CD4-positive, alpha-beta T cell treated with Interleukin-21 for 1 hour (primary cell): ENCODE data around the gene SPRED2.
A peak's percentile ranks its signal among the peaks of the same experiment; 100 is the strongest.
"Not testable (repeated sequence)": the region's sequence is repeated elsewhere in the genome, so short reads cannot be mapped to it uniquely, and the experiment has no call there.

Source experiments
- DNase-seq: peaks from one replicate; pipeline ENCODE4 v3.0.0-alpha.2; 2020

The SPRED2 gene

GRCh38 chr2:65334714-65335113, 97.7 kb downstream of the SPRED2 start:
- DNase-seq = no peak

GRCh38 chr2:65331336-65332025, 100.9 kb downstream of the SPRED2 start:
- no peak for DNase-seq

GRCh38 chr2:65329525-65329924, 102.9 kb downstream of the SPRED2 start:
- DNase-seq = no peak

- no peak for DNase-seq
Observed at GRCh38 chr2:65326276-65326675, 106.1 kb downstream of the SPRED2 start.

GRCh38 chr2:65325066-65325465, 107.3 kb downstream of the SPRED2 start:
- DNase-seq = no peak

GRCh38 chr2:65320946-65321345, 111.5 kb downstream of the SPRED2 start:
- DNase-seq = no peak

- DNase-seq = peak; percentile 6
Observed at GRCh38 chr2:65320042-65320725, 112.2 kb downstream of the SPRED2 start.

- DNase-seq = no peak
Observed at GRCh38 chr2:65319674-65320041, 112.7 kb downstream of the SPRED2 start.

- no peak for DNase-seq
Observed at GRCh38 chr2:65319072-65319673, 113.2 kb downstream of the SPRED2 start.

- no peak for DNase-seq
Observed at GRCh38 chr2:65317841-65318240, 114.6 kb downstream of the SPRED2 start.

- DNase-seq = not testable (repeated sequence)
Observed at GRCh38 chr2:65317351-65317750, 115.0 kb downstream of the SPRED2 start.

- DNase-seq = no peak
Observed at GRCh38 chr2:65316072-65316471, 116.3 kb downstream of the SPRED2 start.

GRCh38 chr2:65314801-65315441, 117.5 kb downstream of the SPRED2 start:
- no peak for DNase-seq

- no peak for DNase-seq
Observed at GRCh38 chr2:65313954-65314256, 118.5 kb downstream of the SPRED2 start.

GRCh38 chr2:65313126-65313953, 119.1 kb downstream of the SPRED2 start:
- no peak for DNase-seq

GRCh38 chr2:65311596-65311995, 120.8 kb downstream of the SPRED2 start:
- DNase-seq = no peak

- DNase-seq = no peak
Observed at GRCh38 chr2:65311049-65311448, 121.3 kb downstream of the SPRED2 start.

- DNase-seq = no peak
Observed at GRCh38 chr2:65309699-65310098, 122.7 kb downstream of the SPRED2 start.

- no peak for DNase-seq
Observed at GRCh38 chr2:65305934-65306333, 126.5 kb downstream of the SPRED2 start.

GRCh38 chr2:65300761-65301711, 131.4 kb downstream of the SPRED2 start:
- DNase-seq = peak; percentile 35

- DNase-seq = no peak
Observed at GRCh38 chr2:65300134-65300760, 132.2 kb downstream of the SPRED2 start.
